Measurements from ENCODE around the gene TBC1D30.
"Not testable (repeated sequence)": the region's sequence is repeated elsewhere in the genome, so short reads cannot be mapped to it uniquely, and the experiment has no call there.

The TBC1D30 gene

GRCh38 chr12:64806593-64807460 lies 17.6 kb upstream of the TBC1D30 start:
- no peak for DNase-seq

- DNase-seq: no peak
Measured at GRCh38 chr12:64808110-64808509, 16.3 kb upstream of the TBC1D30 start.

GRCh38 chr12:64810831-64811230 lies 13.6 kb upstream of the TBC1D30 start:
- DNase-seq: no peak

GRCh38 chr12:64813723-64814122 lies 10.7 kb upstream of the TBC1D30 start:
- no peak for DNase-seq

- no peak for DNase-seq
Measured at GRCh38 chr12:64814432-64814831, 10.0 kb upstream of the TBC1D30 start.

- no peak for DNase-seq
Measured at GRCh38 chr12:64819816-64820402, 4.5 kb upstream of the TBC1D30 start.

GRCh38 chr12:64820593-64820992 lies 3.9 kb upstream of the TBC1D30 start:
- no peak for DNase-seq

GRCh38 chr12:64821116-64821630 lies 3.3 kb upstream of the TBC1D30 start:
- DNase-seq: no peak

GRCh38 chr12:64824130-64824499 lies 332 bp upstream of the TBC1D30 start:
- no peak for DNase-seq

- DNase-seq: no peak
Measured at GRCh38 chr12:64825143-64826021, 935 bp downstream of the TBC1D30 start.

GRCh38 chr12:64826234-64826633 lies 1.8 kb downstream of the TBC1D30 start:
- no peak for DNase-seq

- no peak for DNase-seq
Measured at GRCh38 chr12:64828713-64829112, 4.3 kb downstream of the TBC1D30 start.

GRCh38 chr12:64833928-64834327 lies 9.5 kb downstream of the TBC1D30 start:
- DNase-seq: no peak

- DNase-seq: no peak
Measured at GRCh38 chr12:64835901-64836300, 11.5 kb downstream of the TBC1D30 start.

- no peak for DNase-seq
Measured at GRCh38 chr12:64836856-64837255, 12.4 kb downstream of the TBC1D30 start.

- no peak for DNase-seq
Measured at GRCh38 chr12:64837427-64837826, 13.0 kb downstream of the TBC1D30 start.

- DNase-seq: no peak
Measured at GRCh38 chr12:64840119-64840518, 15.7 kb downstream of the TBC1D30 start.

- no peak for DNase-seq
Measured at GRCh38 chr12:64840949-64841717, 16.7 kb downstream of the TBC1D30 start.

- DNase-seq: not testable (repeated sequence)
Measured at GRCh38 chr12:64848409-64848808, 24.0 kb downstream of the TBC1D30 start.

- no peak for DNase-seq
Measured at GRCh38 chr12:64858882-64859605, 34.6 kb downstream of the TBC1D30 start.

- DNase-seq: no peak
Measured at GRCh38 chr12:64860446-64860998, 36.1 kb downstream of the TBC1D30 start.

Measured in KG1 (cell line).